HG03565 (cell line): ENCODE results near the gene FAM174A.

Source experiments
- ATAC-seq: cut with Tn5 transposase; IDR thresholded peaks from one replicate; pipeline ENCODE4 v1.9.1; 2021; ENCODE audit warnings: mild to moderate bottlenecking, moderate library complexity; ENCODE audit not compliant: unreplicated experiment

FAM174A gene

DNA sequence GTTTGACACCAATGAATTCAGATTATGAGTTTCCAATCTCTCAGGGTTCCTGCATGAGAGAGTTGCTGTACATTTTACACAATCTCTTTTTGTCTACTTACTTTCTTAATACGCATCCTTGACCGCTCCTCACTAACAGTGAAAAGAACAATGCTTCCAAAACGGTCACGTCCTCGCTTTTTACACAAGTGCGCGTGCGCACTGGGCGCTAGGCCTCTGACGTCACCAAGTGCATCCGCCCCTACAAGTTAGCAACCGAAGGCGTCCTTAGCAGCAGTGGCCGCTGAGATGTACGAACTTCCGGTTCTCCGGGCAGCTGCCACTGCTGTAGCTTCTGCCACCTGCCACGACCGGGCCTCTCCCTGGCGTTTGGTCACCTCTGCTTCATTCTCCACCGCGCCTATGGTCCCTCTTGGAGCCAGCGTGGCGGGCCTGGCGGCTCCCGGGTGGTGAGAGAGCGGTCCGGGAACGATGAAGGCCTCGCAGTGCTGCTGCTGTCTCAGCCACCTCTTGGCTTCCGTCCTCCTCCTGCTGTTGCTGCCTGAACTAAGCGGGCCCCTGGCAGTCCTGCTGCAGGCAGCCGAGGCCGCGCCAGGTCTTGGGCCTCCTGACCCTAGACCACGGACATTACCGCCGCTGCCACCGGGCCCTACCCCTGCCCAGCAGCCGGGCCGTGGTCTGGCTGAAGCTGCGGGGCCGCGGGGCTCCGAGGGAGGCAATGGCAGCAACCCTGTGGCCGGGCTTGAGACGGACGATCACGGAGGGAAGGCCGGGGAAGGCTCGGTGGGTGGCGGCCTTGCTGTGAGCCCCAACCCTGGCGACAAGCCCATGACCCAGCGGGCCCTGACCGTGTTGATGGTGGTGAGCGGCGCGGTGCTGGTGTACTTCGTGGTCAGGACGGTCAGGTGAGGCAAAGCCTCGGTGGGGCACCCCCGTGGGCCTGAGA lies at the start of gene FAM174A:
FAM174A (plus strand) TSS at position 315 of the 946 bp plus-strand sequence; CDS start at position 472, 157 bp downstream.
- peak; percentile 97 for ATAC-seq

DNA sequence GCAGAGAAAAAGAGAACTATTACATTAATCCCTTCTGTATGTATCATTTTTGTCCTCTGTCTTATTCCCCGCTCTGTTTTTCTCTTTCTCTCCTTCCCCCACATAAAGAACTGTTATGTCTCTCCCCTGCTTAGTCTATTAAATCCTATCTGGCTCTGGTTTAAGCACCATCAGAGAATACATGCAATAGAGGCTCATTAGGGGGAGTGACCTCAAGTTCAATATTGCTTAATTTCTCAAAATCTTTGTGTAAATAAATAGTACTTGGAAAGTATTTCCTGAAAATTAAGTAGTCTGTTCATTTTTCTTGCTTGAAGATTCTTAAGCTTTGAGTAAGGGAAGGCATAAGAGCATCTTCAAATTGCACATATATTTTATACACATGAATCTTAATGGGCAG lies 41.2 kb upstream of the FAM174A start:
- ATAC-seq, result no peak

- no peak for ATAC-seq
Observed at GRCh38 chr5:100496296-100496695, 38.9 kb upstream of the FAM174A start.

DNA sequence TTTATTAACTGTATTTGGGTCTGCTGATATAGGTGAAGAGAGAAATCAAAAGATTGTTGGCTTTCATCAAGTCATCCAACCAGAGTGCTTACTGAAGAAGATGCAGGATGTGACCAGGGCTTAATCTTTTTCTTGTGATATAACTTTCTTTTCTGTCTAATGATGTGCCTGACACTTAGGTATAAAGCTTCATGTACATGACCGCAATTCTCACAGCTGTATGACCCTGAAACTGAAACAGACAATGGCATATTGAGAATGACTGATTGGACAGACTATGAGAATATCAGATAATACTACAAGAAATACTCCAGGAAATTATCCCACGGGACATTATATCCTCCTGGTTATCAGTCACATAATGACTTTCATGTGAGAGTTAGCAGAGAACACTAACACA lies 32.5 kb upstream of the FAM174A start:
- no peak for ATAC-seq

DNA sequence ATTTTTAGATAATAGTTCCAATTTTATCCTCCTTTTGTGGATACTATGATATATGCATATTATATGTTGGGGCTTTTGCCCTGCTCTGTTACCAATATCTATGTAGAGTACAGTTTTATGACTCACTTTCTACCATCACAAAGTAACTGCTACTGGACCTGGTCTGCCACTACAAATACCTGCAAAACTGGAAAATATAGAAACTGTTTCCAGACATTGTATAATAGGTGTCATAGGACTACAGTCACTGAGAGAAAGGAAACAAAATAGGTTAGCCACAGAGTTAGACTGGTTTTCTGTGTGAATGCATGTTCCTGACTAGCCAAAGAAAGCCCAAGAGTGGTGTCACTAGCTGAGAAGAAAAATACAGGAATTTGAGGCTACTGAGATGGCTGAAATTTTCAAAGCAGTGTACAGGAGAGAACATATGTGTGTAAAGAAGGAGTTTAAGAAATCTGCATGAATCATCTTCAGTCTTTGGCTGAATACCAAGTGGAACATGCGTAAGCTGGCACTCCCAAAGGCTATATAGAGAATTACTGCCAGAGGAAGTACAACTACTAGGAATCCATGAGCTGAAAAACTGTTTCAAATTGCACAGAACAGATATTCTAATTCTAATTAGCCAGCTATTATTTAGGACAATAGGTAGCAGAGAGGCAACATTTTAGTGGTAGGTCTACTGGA lies 29.0 kb upstream of the FAM174A start:
- ATAC-seq, result no peak

- peak; percentile 42 for ATAC-seq
Observed at GRCh38 chr5:100516285-100516684, 18.9 kb upstream of the FAM174A start.

- ATAC-seq, result no peak
Observed at GRCh38 chr5:100517301-100517974, 17.7 kb upstream of the FAM174A start.

DNA sequence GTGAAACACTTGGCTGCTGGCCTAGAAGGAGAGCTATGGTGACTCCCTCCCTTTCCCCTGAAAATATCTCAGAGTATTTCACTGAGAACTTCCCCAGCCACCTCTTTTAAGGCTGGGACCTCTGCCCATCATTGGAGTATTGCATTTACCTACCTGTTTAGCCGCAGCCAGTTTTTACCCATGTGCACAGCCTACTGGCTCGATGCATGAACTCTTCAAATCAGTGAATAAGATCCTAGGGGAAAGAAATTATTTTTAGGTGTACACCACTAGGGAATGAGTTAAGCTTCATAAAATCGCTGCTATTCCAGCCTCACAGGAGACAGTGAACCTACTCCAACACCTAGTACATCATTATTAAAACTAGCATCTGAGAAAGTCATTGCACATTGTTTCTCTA lies 16.8 kb upstream of the FAM174A start:
- no peak for ATAC-seq

DNA sequence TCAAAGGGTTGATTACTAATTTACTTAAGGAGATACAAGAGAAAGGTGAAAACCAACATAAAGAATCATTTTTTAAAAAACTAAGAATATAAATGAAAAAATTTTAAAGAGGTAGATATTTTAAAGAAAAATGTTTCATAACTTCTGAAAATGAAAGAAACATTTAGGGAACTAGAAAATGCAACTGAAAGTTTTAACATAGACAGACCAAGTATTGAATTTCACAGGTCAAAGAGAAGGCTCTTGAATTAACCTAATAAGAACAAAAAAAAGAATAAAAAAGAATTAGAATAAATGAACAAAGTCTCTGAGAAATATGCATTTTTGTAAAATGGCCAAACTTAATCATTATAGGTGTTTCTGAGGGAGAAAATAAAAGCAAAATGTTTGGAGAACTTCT lies 16.1 kb upstream of the FAM174A start:
- peak; percentile 36 for ATAC-seq

- no peak for ATAC-seq
Observed at GRCh38 chr5:100520348-100520747, 14.8 kb upstream of the FAM174A start.

DNA sequence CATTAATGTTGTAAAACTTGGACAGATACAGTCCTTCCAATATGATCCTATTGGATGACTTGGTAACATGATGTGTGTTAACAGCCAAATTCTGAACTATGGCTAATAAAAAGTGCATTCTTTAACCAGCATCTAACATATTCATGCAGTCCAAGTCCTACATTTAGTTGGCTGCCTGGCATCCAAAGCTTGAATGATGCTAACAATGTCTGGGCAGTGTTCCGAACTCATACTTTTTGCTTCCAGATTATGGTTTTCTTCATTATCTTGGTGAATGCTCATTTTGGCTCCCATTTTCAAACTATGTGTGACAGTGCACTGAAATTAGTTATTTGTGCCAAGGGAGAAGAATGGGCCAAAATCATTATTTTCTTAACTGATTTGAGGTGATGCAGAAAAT lies 2.8 kb downstream of the FAM174A start:
- no peak for ATAC-seq

DNA sequence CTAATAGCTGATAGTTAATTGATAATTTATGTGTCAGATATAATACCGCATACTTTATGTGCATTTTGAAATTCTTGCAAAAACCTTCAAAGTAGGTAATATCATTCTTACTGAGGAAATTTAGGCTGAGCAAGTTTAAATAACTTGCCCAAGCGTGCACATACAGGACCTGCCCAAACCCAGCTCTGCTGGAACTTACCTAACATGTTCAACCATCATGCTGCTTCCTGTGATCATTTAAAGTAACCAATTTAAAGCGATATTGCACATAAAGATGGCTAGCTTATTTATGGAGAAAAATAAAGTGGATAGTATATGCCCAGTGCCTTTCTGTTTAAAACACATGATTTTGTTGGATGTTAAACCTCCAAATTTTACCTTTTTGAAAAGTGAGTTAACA lies 4.3 kb downstream of the FAM174A start:
- no peak for ATAC-seq

- ATAC-seq, result no peak
Observed at GRCh38 chr5:100542086-100542485, 6.9 kb downstream of the FAM174A start.

DNA sequence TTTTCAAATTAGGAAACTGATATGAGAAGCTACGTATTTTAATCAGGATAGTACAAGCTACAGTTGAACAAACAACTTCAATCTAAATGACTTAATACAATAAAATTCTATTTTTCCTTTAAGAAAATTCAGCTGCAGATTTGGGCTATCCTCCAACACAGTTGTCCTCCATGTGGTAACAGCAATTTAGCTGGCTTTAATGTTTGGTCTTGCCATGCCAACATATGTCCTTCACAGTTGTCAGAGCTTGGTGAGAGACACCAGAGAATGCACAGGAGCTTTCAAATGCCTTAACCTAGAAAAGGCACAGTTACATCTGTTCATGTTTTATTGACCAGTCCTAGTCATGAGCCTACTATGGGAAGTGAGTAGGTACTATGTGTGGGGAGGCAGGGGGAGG lies 10.8 kb downstream of the FAM174A start:
- ATAC-seq, result no peak

- peak; percentile 94 for ATAC-seq
Observed at GRCh38 chr5:100550531-100551051, 15.4 kb downstream of the FAM174A start.

- ATAC-seq, result no peak
Observed at GRCh38 chr5:100551183-100551582, 16.0 kb downstream of the FAM174A start.

- ATAC-seq, result no peak
Observed at GRCh38 chr5:100553209-100553608, 18.0 kb downstream of the FAM174A start.

GRCh38 chr5:100560860-100561259 lies 25.7 kb downstream of the FAM174A start:
- ATAC-seq, result no peak

- ATAC-seq, result no peak
Observed at GRCh38 chr5:100562821-100563220, 27.6 kb downstream of the FAM174A start.

GRCh38 chr5:100566382-100567141 lies 31.4 kb downstream of the FAM174A start:
- no peak for ATAC-seq

- no peak for ATAC-seq
Observed at GRCh38 chr5:100574716-100575115, 39.5 kb downstream of the FAM174A start.
